Measurements from ENCODE around the gene TOP3A. TPM values are rescaled to one million over a fixed set of nuclear protein-coding genes. Genes with fewer than 3 reads are reported as not detected.
"Not testable (repeated sequence)": the region's sequence is repeated elsewhere in the genome, so short reads cannot be mapped to it uniquely, and the experiment has no call there.

The TOP3A gene
- total and polyA plus RNA-seq, 12 donors, result 17.8 to 59.6 (median 30.0) TPM

- WGBS, 4 donors, result 75 to 82% (median 77%) methylated on average over 11 of the region's 11 CpGs
- TF ChIP-seq CTCF (IDR thresholded peaks at IDR 0.05) (no peak), POLR2A (IDR thresholded peaks at IDR 0.05) (no peak)
- Histone ChIP-seq H3K36me3 (replicated peaks in 1 of 2) (peaks cover 0 to 32% of the 10 kb centered on the region in 2 donors), H3K27me3 (no peaks in the 10 kb centered on the region), H3K4me1 (replicated peaks in 1 of 2) (peaks cover 16 to 74% of the 10 kb centered on the region in 2 donors), H3K4me3 (peak overlapping the region in 3 of 4 donors; percentile 52 to 84 (median 60)), H3K27ac (peak overlapping the region in 4 of 5 donors; percentile 78 to 95 (median 89)), H3K9me3 (replicated peaks in 1 of 3) (no peaks in the 10 kb centered on the region)
- intact Hi-C loops (cut with DNase I), result no loop called here
- no peak for DNase-seq
Observed at GRCh38 chr17:18315961-18316360, 1.2 kb upstream of the TOP3A start.

GRCh38 chr17:18315562-18315922 lies 748 bp upstream of the TOP3A start:
- 1 to 14% (median 7%) methylated on average over 14 to 18 of the region's 18 CpGs for WGBS, 4 donors
- intact Hi-C loops (cut with DNase I), result no loop called here
- DNase-seq, result peak in 4 of 7 donors; percentile 32 to 41 (median 38)
- Histone ChIP-seq H3K27me3 (no peaks in the 10 kb centered on the region), H3K4me3 (peak overlapping the region; percentile 52 to 84 (median 70)), H3K36me3 (replicated peaks in 1 of 2) (peaks cover 0 to 28% of the 10 kb centered on the region in 2 donors), H3K27ac (peak overlapping the region; percentile 78 to 95 (median 94)), H3K9me3 (replicated peaks in 1 of 3) (no peaks in the 10 kb centered on the region), H3K4me1 (replicated peaks in 1 of 2) (peaks cover 16 to 73% of the 10 kb centered on the region in 2 donors)
- TF ChIP-seq CTCF (IDR thresholded peaks at IDR 0.05) (no peak), POLR2A (IDR thresholded peaks at IDR 0.05) (no peak)

- intact Hi-C loops (cut with DNase I), result no loop called here
- TF ChIP-seq POLR2A (IDR thresholded peaks at IDR 0.05), result no peak
- no peak for TF ChIP-seq CTCF (IDR thresholded peaks at IDR 0.05)
- Histone ChIP-seq H3K9me3 (replicated peaks in 1 of 3) (no peaks in the 10 kb centered on the region), H3K36me3 (replicated peaks in 1 of 2) (peaks cover 0 to 21% of the 10 kb centered on the region in 2 donors), H3K27ac (peak overlapping the region; percentile 14 to 95 (median 94)), H3K27me3 (no peaks in the 10 kb centered on the region), H3K4me3 (peak overlapping the region; percentile 49 to 84 (median 54)), H3K4me1 (replicated peaks in 1 of 2) (peaks cover 16 to 60% of the 10 kb centered on the region in 2 donors)
- WGBS, 4 donors, result 0 to 1% (median 0%) methylated on average over 15 to 39 of the region's 39 CpGs
- peak in 1 of 7 donors; percentile 60 for DNase-seq
Observed at GRCh38 chr17:18314059-18314730, 599 bp downstream of the TOP3A start.

- no peak overlapping the region for H3K4me3 ChIP-seq
- TF ChIP-seq POLR2A (IDR thresholded peaks at IDR 0.05), result no peak
- TF ChIP-seq CTCF (IDR thresholded peaks at IDR 0.05), result no peak
- no peaks in the 10 kb centered on the region for H3K27me3 ChIP-seq
- 96 to 98% (median 97%) methylated on average over 4 of the region's 4 CpGs for WGBS, 4 donors
- H3K9me3 ChIP-seq (replicated peaks in 1 of 3), result no peaks in the 10 kb centered on the region
- H3K36me3 ChIP-seq (replicated peaks in 1 of 2), result peaks cover 0 to 45% of the 10 kb centered on the region in 2 donors
- no peak for DNase-seq
- peaks cover 8 to 21% of the 10 kb centered on the region in 2 donors for H3K4me1 ChIP-seq (replicated peaks in 1 of 2)
- intact Hi-C loops (cut with DNase I), result no loop called here
- no peak overlapping the region for H3K27ac ChIP-seq
Observed at GRCh38 chr17:18309202-18309601, 5.6 kb downstream of the TOP3A start.

GRCh38 chr17:18303206-18303605 lies 11.6 kb downstream of the TOP3A start:
- WGBS, 4 donors, result 81 to 91% (median 86%) methylated on average over 13 of the region's 13 CpGs
- DNase-seq, result not testable (repeated sequence)

More at GRCh38 chr17:18303206-18303605, 11.6 kb downstream of the TOP3A start:
- H3K4me1 ChIP-seq (replicated peaks in 1 of 2); H3K4me3 ChIP-seq; intact Hi-C loops (cut with DNase I); H3K27ac ChIP-seq; H3K9me3 ChIP-seq (replicated peaks in 1 of 3); H3K27me3 ChIP-seq: not testable (repeated sequence)
- peaks cover 0 to 91% of the 10 kb centered on the region in 2 donors for H3K36me3 ChIP-seq (replicated peaks in 1 of 2)
